HepG2 (cell line): ENCODE results near the gene UGT1A8. TPM values are rescaled to one million over a fixed set of nuclear protein-coding genes. Genes with fewer than 3 reads are reported as not detected.

Experiments used
- ATAC-seq: fragments of 200-7000 bp; cut with Tn5 transposase; 3 replicates; pipeline ENCODE4 v1.9.1; 2020; ENCODE audit warnings: mild to moderate bottlenecking, moderate library complexity
- BruUV-seq: library from RNA; stranded (reverse); fragments of 400-500 nt; replicated peaks from 2 replicates; lab custom pipeline; 2021; lab: Mats Ljungman, UMichigan
- CTCF ChIA-PET: fragments of 300-600 bp; formaldehyde crosslinking; extraction: SDS; loops from one replicate; lab custom pipeline; 2021; ENCODE audit warnings: low total read pairs, inconsistent platforms, low intra/inter-chr PET ratio; lab: Yijun Ruan, JAX
- POLR2A ChIA-PET: fragments of 350-600 bp; sonication (Branson Sonifier 250); formaldehyde crosslinking; loops from one replicate; lab custom pipeline; 2020; ENCODE audit warnings: antibody characterized with exemption, inconsistent platforms; lab: Yijun Ruan, JAX
- DNase-seq: peaks from one replicate; pipeline ENCODE4 v3.0.0-alpha.2; 2015; ENCODE audit warnings: low spot score
- FAIRE-seq: peaks from 3 replicates; lab custom pipeline; 2011; peaks lifted over from hg19 to GRCh38; lab: Jason Lieb, UNC
- H2AFZ ChIP-seq: one replicate; pipeline ENCODE4 v1.6.1; 2011; ENCODE audit warnings: low read length, inconsistent platforms
- H3K27ac ChIP-seq: fragments of 300-600 bp; 3 replicates; pipeline ENCODE4 v1.8.0; 2011; ENCODE audit warnings: mixed run types, mild to moderate bottlenecking, mixed read lengths, low read length, inconsistent platforms; ENCODE audit not compliant: insufficient read depth; ENCODE audit errors: extremely low read length
- H3K27me3 ChIP-seq, 2 experiments: fragments of 200-600 bp in 1 of 2; 2 replicates in 1 of 2; 3 replicates in 1 of 2; pipeline versions ENCODE4 v1.6.0 to v1.8.0; 2011; ENCODE audit warnings: low read length in 2 of 2, mild to moderate bottlenecking in 2 of 2, moderate library complexity in 2 of 2, inconsistent platforms in 1 of 2; ENCODE audit not compliant: insufficient read depth in 2 of 2, control insufficient read depth in 1 of 2
- H3K36me3 ChIP-seq, 2 experiments: fragments of 200-600 bp in 1 of 2; replicated peaks in 1 of 2; 2 replicates in 1 of 2; 3 replicates in 1 of 2; pipeline versions ENCODE4 v1.5.1 to v1.8.0; 2011; ENCODE audit warnings: low read length in 2 of 2, inconsistent platforms in 1 of 2; ENCODE audit not compliant: insufficient read depth in 2 of 2, control insufficient read depth in 1 of 2
- H3K4me1 ChIP-seq: 2 replicates; pipeline ENCODE4 v1.5.1; 2012; ENCODE audit warnings: low read length, inconsistent platforms; ENCODE audit not compliant: insufficient read depth
- H3K4me2 ChIP-seq: 2 replicates; pipeline ENCODE4 v1.6.0; 2011; ENCODE audit warnings: low read depth, low read length, inconsistent platforms
- H3K4me3 ChIP-seq, 3 experiments: fragments of 200-600 bp in 1 of 3; sonication (generic), shearing (Covaris generic) in 1 of 3; replicated peaks in 1 of 3; 2 replicates each; pipeline ENCODE4 v1.5.1; 2011 to 2016; ENCODE audit warnings: low read length in 3 of 3, inconsistent platforms in 2 of 3, low read depth in 2 of 3, mild to moderate bottlenecking in 2 of 3, control low read depth in 1 of 3, mixed read lengths in 1 of 3; ENCODE audit not compliant: insufficient read depth in 1 of 3
- H3K79me2 ChIP-seq: one replicate; pipeline ENCODE4 v1.6.1; 2011; ENCODE audit warnings: low read length, inconsistent platforms; ENCODE audit not compliant: insufficient read depth
- H3K9ac ChIP-seq: 2 replicates; pipeline ENCODE4 v1.6.0; 2011; ENCODE audit warnings: mild to moderate bottlenecking, low read depth, low read length, inconsistent platforms; ENCODE audit not compliant: insufficient read depth
- H3K9me3 ChIP-seq: 2 replicates; pipeline ENCODE4 v1.5.1; 2012; ENCODE audit warnings: mild to moderate bottlenecking, low read length
- H4K20me1 ChIP-seq: 2 replicates; pipeline ENCODE4 v1.6.0; 2011; ENCODE audit warnings: inconsistent platforms, mild to moderate bottlenecking, low read length, moderate library complexity; ENCODE audit not compliant: insufficient read depth
- DNMT3B ChIP-seq: conservative IDR thresholded peaks from 2 replicates; pipeline ENCODE4 v1.6.1; 2016; ENCODE audit warnings: missing biosample characterization, control low read depth
- PHF21A ChIP-seq: sonication (generic); formaldehyde crosslinking; IDR thresholded peaks from 2 replicates; pipeline ENCODE4 v1.5.0; 2020; ENCODE audit warnings: mild to moderate bottlenecking, missing genetic modification reagents
- RNF2 ChIP-seq: fragments of 450-650 bp; conservative IDR thresholded peaks from 2 replicates; pipeline ENCODE4 v1.6.1; 2016; ENCODE audit warnings: low read depth
- SKIL ChIP-seq: sonication (generic); formaldehyde crosslinking; IDR thresholded peaks from 2 replicates; pipeline ENCODE4 v1.8.0; 2022; ENCODE audit warnings: missing genetic modification reagents, mild to moderate bottlenecking, moderate library complexity, borderline replicate concordance
- TBP ChIP-seq: sonication (generic); formaldehyde crosslinking; IDR thresholded peaks from 2 replicates; pipeline ENCODE4 v1.5.0; 2020; ENCODE audit warnings: missing genetic modification reagents
- ZBTB34 ChIP-seq: sonication (generic); formaldehyde crosslinking; IDR thresholded peaks from 2 replicates; pipeline ENCODE4 v1.8.0; 2022; ENCODE audit warnings: mild to moderate bottlenecking, missing genetic modification reagents
- ZFX ChIP-seq: sonication (generic); formaldehyde crosslinking; IDR thresholded peaks from 2 replicates; pipeline ENCODE4 v1.4.0; 2020; ENCODE audit warnings: mild to moderate bottlenecking, low read depth, missing genetic modification reagents, moderate library complexity
- ZNF138 ChIP-seq: sonication (generic); formaldehyde crosslinking; IDR thresholded peaks from 2 replicates; pipeline ENCODE4 v1.5.0; 2020; ENCODE audit warnings: mild to moderate bottlenecking, low read depth, missing genetic modification reagents
- ZNF543 ChIP-seq: sonication (generic); formaldehyde crosslinking; IDR thresholded peaks from 2 replicates; pipeline ENCODE4 v1.4.0; 2020; ENCODE audit warnings: mild to moderate bottlenecking, missing genetic modification reagents
- ZNF597 ChIP-seq: sonication (generic); formaldehyde crosslinking; IDR thresholded peaks from 2 replicates; pipeline ENCODE4 v1.5.0; 2020; ENCODE audit warnings: missing genetic modification reagents
- ZNF704 ChIP-seq: sonication (generic); formaldehyde crosslinking; IDR thresholded peaks from 2 replicates; pipeline ENCODE4 v1.8.1; 2023; ENCODE audit warnings: mild to moderate bottlenecking, inconsistent platforms, moderate library complexity, missing genetic modification reagents, borderline replicate concordance
- WGBS: methylation state at CpG from one replicate; pipeline ENCODE4 v1.1.6; 2017; ENCODE audit warnings: low lambda C conversion rate; 5-methylcytosine and 5-hydroxymethylcytosine counted together
- in situ Hi-C: cut with HindIII; loops from 2 replicates; pipeline ENCODE4 v1.10.0; 2017; ENCODE audit warnings: low pct_unique_long_range_greater_than_20kb; ENCODE audit not compliant: extremely low pct_ligation_motif_present
- intact Hi-C: fragments of 100-400 bp; cut with micrococcal nuclease; formaldehyde crosslinking; loops from one replicate; pipeline ENCODE4 v1.10.0; 2022; ENCODE audit not compliant: unreplicated experiment
- polyA plus RNA-seq, 8 experiments: library from polyadenylated mRNA; depleted of rRNA in 3 of 8; stranded (reverse) in 7 of 8; unstranded in 1 of 8; fragments of >200 nt; fragmentation: Illumina TruSeq in 4 of 8; extraction: Trizol in 4 of 8; gene quantifications; 2 replicates each; pipeline versions ENCODE4 v1.2.1 to v1.2.3, GENCODE V29; 2011 to 2016; ENCODE audit warnings: low read depth in 4 of 8, missing spikeins in 1 of 8, mixed read lengths in 1 of 8; ENCODE audit not compliant: insufficient read depth in 1 of 8
- total RNA-seq, 5 experiments: library from RNA; depleted of rRNA; stranded (reverse); fragments of >200 nt; fragmentation: Illumina TruSeq; extraction: Trizol; gene quantifications; 2 replicates each; pipeline ENCODE4 v1.2.3, GENCODE V29; 2016; ENCODE audit warnings: low read depth in 1 of 5

Gene UGT1A8
- total and polyA plus RNA-seq, 2 of the 13 experiments (the other 11 are each of a cell fraction or from before 2014, with no cell fraction given), result not detected

- DNase-seq (no peak), FAIRE-seq (peak; percentile 47), ATAC-seq (no peak)
- BruUV-seq, result no TSS peak
- WGBS, result 83% methylated on average over 6 of the region's 6 CpGs
- TF ChIP-seq ZNF597 (CRISPR knock-in tag), result no peak
- CTCF ChIA-PET, result no interaction called here
- Histone ChIP-seq H3K4me1 (peaks cover 23% of the 10 kb centered on the region), H4K20me1 (no peaks in the 10 kb centered on the region), H3K4me3 (no peak overlapping the region), H3K27ac (no peak overlapping the region), H3K9ac (no peak overlapping the region), H3K9me3 (no peaks in the 10 kb centered on the region), H3K79me2 (no peaks in the 10 kb centered on the region), H3K36me3 (no peaks in the 10 kb centered on the region), H3K27me3 (peaks cover 3 to 33% of the 10 kb centered on the region in 2 experiments; a peak in 4 of 5 replicates), H3K4me2 (no peak overlapping the region), H2AFZ (no peak overlapping the region)
- POLR2A ChIA-PET, result no interaction called here
- in situ Hi-C loops, result no loop called here
- intact Hi-C loops, result no loop called here
These were observed 198.4 kb downstream of the UGT1A8 start for GRCh38 chr2:233815861-233816260.

GRCh38 chr2:233816334-233816733 is 198.9 kb downstream of the UGT1A8 start:
- no peaks in the 10 kb centered on the region for H4K20me1 ChIP-seq
- in situ Hi-C loops, result no loop called here
- H3K27me3 ChIP-seq, result peaks cover 6 to 34% of the 10 kb centered on the region in 2 experiments; a peak in 4 of 5 replicates
- no peak for DNase-seq
- H3K4me3 ChIP-seq, result no peak overlapping the region
- no peak overlapping the region for H2AFZ ChIP-seq
- no peak overlapping the region for H3K9ac ChIP-seq
- H3K36me3 ChIP-seq, result no peaks in the 10 kb centered on the region
- no peak overlapping the region for H3K27ac ChIP-seq
- H3K79me2 ChIP-seq, result no peaks in the 10 kb centered on the region
- POLR2A ChIA-PET, result no interaction called here
- FAIRE-seq, result no peak
- no TSS peak for BruUV-seq
- CTCF ChIA-PET, result no interaction called here
- 16% methylated on average over 2 of the region's 2 CpGs for WGBS
- H3K4me2 ChIP-seq, result no peak overlapping the region
- peaks cover 23% of the 10 kb centered on the region for H3K4me1 ChIP-seq
- intact Hi-C loops, result no loop called here
- ATAC-seq, result no peak
- no peaks in the 10 kb centered on the region for H3K9me3 ChIP-seq
- TF ChIP-seq ZNF543 (CRISPR knock-in tag), result no peak
- TF ChIP-seq DNMT3B, result no peak
- TF ChIP-seq ZNF597 (CRISPR knock-in tag), result no peak
- TF ChIP-seq ZFX (CRISPR knock-in tag), result no peak
- no peak for TF ChIP-seq PHF21A
- TF ChIP-seq ZBTB34 (CRISPR knock-in tag), result no peak
- no peak for TF ChIP-seq TBP
- no peak for TF ChIP-seq RNF2
- no peak for TF ChIP-seq SKIL (CRISPR knock-in tag)
- no peak for TF ChIP-seq ZNF138
- TF ChIP-seq ZNF704 (CRISPR knock-in tag), result no peak
